H1 (cell line): ENCODE results near the gene IQCM. TPM values are rescaled to one million over a fixed set of nuclear protein-coding genes. Genes with fewer than 3 reads are reported as not detected.

Experiments
- CTCF ChIA-PET: fragments of 300-600 bp; sonication (Branson Sonifier 250); formaldehyde crosslinking; loops from one replicate; lab custom pipeline; 2021; ENCODE audit not compliant: partially characterized antibody; lab: Charles Lee
- POLR2A ChIA-PET: fragments of 300-600 bp; sonication (Branson Sonifier 250); formaldehyde crosslinking; loops from one replicate; lab custom pipeline; 2021; ENCODE audit warnings: inconsistent platforms; ENCODE audit not compliant: partially characterized antibody; lab: Charles Lee
- DNase-seq, 2 experiments: peaks; one replicate each; pipeline versions ENCODE4 v3.0.0 to v3.0.0-alpha.2; 2010 to 2022; ENCODE audit warnings: low spot score in 2 of 2, low read depth in 1 of 2, mixed read lengths in 1 of 2
- FAIRE-seq: peaks from 2 replicates; lab custom pipeline; 2011; peaks lifted over from hg19 to GRCh38; lab: Jason Lieb, UNC
- H2AFZ ChIP-seq: 2 replicates; pipeline ENCODE4 v1.8.1; 2012; ENCODE audit warnings: low read length, inconsistent platforms
- H2AK5ac ChIP-seq: 2 replicates; pipeline ENCODE4 v1.6.1; 2013; ENCODE audit warnings: low read depth, low read length
- H2BK120ac ChIP-seq: replicated peaks from 2 replicates; pipeline ENCODE3; 2013; ENCODE audit warnings: low read depth, low read length, inconsistent platforms
- H2BK12ac ChIP-seq: 2 replicates; pipeline ENCODE4 v1.6.1; 2013; ENCODE audit warnings: low read depth, low read length
- H2BK15ac ChIP-seq: 2 replicates; pipeline ENCODE4 v1.6.1; 2013; ENCODE audit warnings: low read length
- H2BK20ac ChIP-seq: 2 replicates; pipeline ENCODE4 v1.6.1; 2013; ENCODE audit warnings: low read length
- H2BK5ac ChIP-seq: 2 replicates; pipeline ENCODE4 v1.6.1; 2013; ENCODE audit warnings: low read depth, low read length
- H3K14ac ChIP-seq: 2 replicates; pipeline ENCODE4 v1.6.1; 2013; ENCODE audit warnings: inconsistent platforms; ENCODE audit not compliant: insufficient read length
- H3K18ac ChIP-seq: 2 replicates; pipeline ENCODE4 v1.6.1; 2013; ENCODE audit warnings: low read length; ENCODE audit errors: extremely low read depth
- H3K23ac ChIP-seq: 2 replicates; pipeline ENCODE4 v1.6.1; 2013; ENCODE audit warnings: inconsistent platforms; ENCODE audit not compliant: insufficient read length
- H3K23me2 ChIP-seq: 2 replicates; pipeline ENCODE4 v1.6.1; 2013; ENCODE audit warnings: low read depth, low read length
- H3K27ac ChIP-seq: 2 replicates; pipeline ENCODE4 v1.6.1; 2011; ENCODE audit warnings: low read depth, low read length, inconsistent platforms
- H3K27me3 ChIP-seq, 4 experiments: replicated peaks in 1 of 4; 1 replicate in 1 of 4; 2 replicates in 3 of 4; pipeline versions ENCODE4 v1.6.1 to v1.8.1; 2011 to 2013; ENCODE audit warnings: low read length in 3 of 4, mild to moderate bottlenecking in 3 of 4, inconsistent platforms in 2 of 4, mixed read lengths in 2 of 4, moderate library complexity in 1 of 4; ENCODE audit not compliant: control insufficient read depth in 3 of 4, insufficient read depth in 3 of 4; ENCODE audit errors: extremely low read depth in 1 of 4
- H3K36me3 ChIP-seq, 4 experiments: 2 replicates each; pipeline versions ENCODE4 v1.6.1 to v1.8.1; 2011 to 2013; ENCODE audit warnings: mild to moderate bottlenecking in 4 of 4, low read length in 3 of 4, moderate library complexity in 2 of 4, control low read depth in 1 of 4, inconsistent platforms in 1 of 4; ENCODE audit not compliant: insufficient read depth in 4 of 4, control insufficient read depth in 2 of 4
- H3K4ac ChIP-seq: replicated peaks from 2 replicates; pipeline ENCODE3; 2013; ENCODE audit warnings: low read length, low read depth, mixed read lengths, inconsistent platforms; ENCODE audit not compliant: insufficient read length
- H3K4me1 ChIP-seq, 4 experiments: replicated peaks in 1 of 4; 1 replicate in 1 of 4; 2 replicates in 3 of 4; pipeline versions ENCODE4 v1.6.1 to v1.8.1; 2011 to 2013; ENCODE audit warnings: low read length in 3 of 4, inconsistent platforms in 2 of 4, mixed read lengths in 1 of 4; ENCODE audit not compliant: insufficient read depth in 4 of 4, control insufficient read depth in 3 of 4
- H3K4me2 ChIP-seq, 2 experiments: 2 replicates each; pipeline versions ENCODE4 v1.6.1 to v1.8.1; 2011 to 2013; ENCODE audit warnings: low read depth in 2 of 2, low read length in 2 of 2, control low read depth in 1 of 2, inconsistent platforms in 1 of 2, mild to moderate bottlenecking in 1 of 2; ENCODE audit not compliant: insufficient read depth in 1 of 2
- H3K4me3 ChIP-seq, 4 experiments: fragments of 200-600, 300-600 bp in 1 of 4; sonication (generic), shearing (Covaris generic), sonication (Bioruptor Twin) in 1 of 4; 2 replicates each; pipeline versions ENCODE4 v1.5.1 to v1.8.1; 2011 to 2016; ENCODE audit warnings: low read length in 4 of 4, low read depth in 3 of 4, control low read depth in 2 of 4, inconsistent platforms in 2 of 4, mild to moderate bottlenecking in 2 of 4, mixed read lengths in 1 of 4, moderate library complexity in 1 of 4; ENCODE audit not compliant: insufficient read depth in 2 of 4; ENCODE audit errors: extremely low read depth in 1 of 4
- H3K56ac ChIP-seq: replicated peaks from 2 replicates; pipeline ENCODE3; 2013; ENCODE audit warnings: low read depth, mild to moderate bottlenecking, mixed read lengths, low read length, inconsistent platforms; ENCODE audit not compliant: insufficient read length
- H3K79me1 ChIP-seq: 2 replicates; pipeline ENCODE4 v1.6.1; 2013; ENCODE audit warnings: low read depth, low read length, control low read depth
- H3K79me2 ChIP-seq, 2 experiments: 2 replicates each; pipeline versions ENCODE4 v1.6.1 to v1.8.1; 2012 to 2013; ENCODE audit warnings: low read length in 2 of 2, mild to moderate bottlenecking in 2 of 2, inconsistent platforms in 1 of 2; ENCODE audit not compliant: insufficient read depth in 2 of 2, control insufficient read depth in 1 of 2
- H3K9ac ChIP-seq, 4 experiments: replicated peaks in 1 of 4; 1 replicate in 1 of 4; 2 replicates in 3 of 4; pipeline versions ENCODE4 v1.6.1 to v1.8.1; 2011 to 2013; ENCODE audit warnings: low read depth in 3 of 4, low read length in 3 of 4, control low read depth in 2 of 4, mild to moderate bottlenecking in 2 of 4, moderate library complexity in 2 of 4, inconsistent platforms in 1 of 4; ENCODE audit errors: extremely low read depth in 1 of 4
- H3K9me3 ChIP-seq, 2 experiments: 2 replicates each; pipeline versions ENCODE4 v1.6.1 to v1.8.1; 2012 to 2013; ENCODE audit warnings: mild to moderate bottlenecking in 2 of 2, moderate library complexity in 2 of 2, control low read depth in 1 of 2, inconsistent platforms in 1 of 2, low read depth in 1 of 2, low read length in 1 of 2, mixed read lengths in 1 of 2; ENCODE audit not compliant: insufficient read depth in 2 of 2
- H4K20me1 ChIP-seq, 2 experiments: replicated peaks in 1 of 2; 2 replicates each; pipeline versions ENCODE3 to v1.8.1; 2011 to 2013; ENCODE audit warnings: inconsistent platforms in 2 of 2, low read length in 2 of 2, mild to moderate bottlenecking in 1 of 2; ENCODE audit not compliant: insufficient read depth in 2 of 2, control insufficient read depth in 1 of 2
- H4K5ac ChIP-seq: 2 replicates; pipeline ENCODE4 v1.6.1; 2013; ENCODE audit warnings: low read length, low read depth, mixed read lengths, inconsistent platforms; ENCODE audit not compliant: insufficient read length
- H4K8ac ChIP-seq: 2 replicates; pipeline ENCODE4 v1.8.0; 2013; ENCODE audit warnings: mild to moderate bottlenecking, moderate library complexity, low read length, inconsistent platforms; ENCODE audit not compliant: insufficient read depth; ENCODE audit errors: extremely low read depth
- H4K91ac ChIP-seq: replicated peaks from 2 replicates; pipeline ENCODE3; 2013; ENCODE audit warnings: low read length, mixed read lengths, inconsistent platforms; ENCODE audit not compliant: insufficient read length
- POU5F1 ChIP-seq: IDR thresholded peaks from 2 replicates; pipeline ENCODE4 v1.6.1; 2011; ENCODE audit warnings: low read depth, mild to moderate bottlenecking, low read length, moderate library complexity
- SRF ChIP-seq: IDR thresholded peaks from 2 replicates; pipeline ENCODE4 v1.6.1; 2011; ENCODE audit warnings: mild to moderate bottlenecking, low read depth, low read length, moderate library complexity
- whole genome bisulfite sequencing, 2 experiments: shearing (Covaris generic) in 1 of 2; methylation state at CpG; one replicate each; pipeline versions ENCODE4 v1.1.6 to v1.1.7; 2013 to 2015; ENCODE audit warnings: low lambda C conversion rate in 2 of 2, mixed read lengths in 2 of 2, inconsistent platforms in 1 of 2, low coverage in 1 of 2, missing lambda C conversion rate in 1 of 2; ENCODE audit not compliant: insufficient replicate concordance in 2 of 2, insufficient coverage in 1 of 2, insufficient read length in 1 of 2; ENCODE audit errors: extremely low coverage in 1 of 2, missing lambda C conversion rate in 1 of 2; 5-methylcytosine and 5-hydroxymethylcytosine counted together
- polyA plus RNA-seq, 7 experiments: library from polyadenylated mRNA; depleted of rRNA in 3 of 7; stranded (reverse) in 5 of 7; unstranded in 2 of 7; fragments of >200 nt in 5 of 7; fragments of 200-250 nt in 2 of 7; gene quantifications; 1 replicate in 5 of 7; 2 replicates in 1 of 7; 4 replicates in 1 of 7; pipeline versions ENCODE4 v1.2.1 to v1.2.3, GENCODE V29; 2011 to 2013; ENCODE audit warnings: missing spikeins in 2 of 7, mixed read lengths in 2 of 7
- total RNA-seq: library from RNA; stranded (reverse); fragmentation: NEBNext Ultra II Directional; extraction: Animal tissue kit (Norgen Biotek cat#: 25700); gene quantifications from 2 replicates; pipeline ENCODE4 v1.2.1, GENCODE V29; 2021

IQCM gene
- total and polyA plus RNA-seq, 2 of the 8 experiments (the other 6 are each of a cell fraction or from before 2014, with no cell fraction given): not detected

DNA sequence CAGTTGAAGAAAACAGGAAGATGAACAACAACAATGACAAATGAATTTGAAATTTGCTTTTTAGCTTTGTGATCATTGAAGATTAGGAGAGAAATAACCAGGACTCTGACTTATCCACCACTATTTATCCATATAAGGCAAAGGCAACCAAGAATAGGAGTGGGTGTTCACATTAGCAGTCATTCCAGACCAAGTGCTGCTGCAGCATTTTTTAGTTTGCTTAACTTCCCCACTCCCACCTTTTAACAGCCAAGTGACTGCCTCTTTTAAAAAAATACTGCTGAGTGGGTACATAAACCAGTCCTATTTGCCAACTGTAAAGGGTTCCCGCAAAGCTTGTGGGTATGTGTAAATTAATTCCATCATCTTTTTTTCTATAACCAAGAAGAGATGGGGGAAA lies 230.9 kb downstream of the IQCM start:
- H3K79me1 ChIP-seq: no peaks in the 10 kb centered on the region
- H3K9me3 ChIP-seq: no peaks in the 10 kb centered on the region
- no peak overlapping the region for H3K18ac ChIP-seq
- H3K27ac ChIP-seq: no peak overlapping the region
- CTCF ChIA-PET: no interaction called here
- 95% methylated on average over 1 of the region's 1 CpG; no CpG with 5 or more reads in 1 of the 2 experiments for WGBS, 2 experiments
- no peak overlapping the region for H3K4ac ChIP-seq
- POLR2A ChIA-PET: no interaction called here
- H3K4me1 ChIP-seq: no peaks in the 10 kb centered on the region
- H3K14ac ChIP-seq: no peak overlapping the region
- no peak for FAIRE-seq
- H2BK12ac ChIP-seq: no peak overlapping the region
- no peak overlapping the region for H2BK15ac ChIP-seq
- no peak overlapping the region for H2BK20ac ChIP-seq
- no peak overlapping the region for H4K8ac ChIP-seq
- TF ChIP-seq POU5F1 (no peak), SRF (peak; percentile 54; the same call in 1 of the 2 replicates)
- no peak overlapping the region for H3K4me2 ChIP-seq
- H3K56ac ChIP-seq: no peak overlapping the region
- H4K20me1 ChIP-seq: no peaks in the 10 kb centered on the region
- no peak overlapping the region for H3K23ac ChIP-seq
- H3K27me3 ChIP-seq: no peaks in the 10 kb centered on the region
- no peak overlapping the region for H4K91ac ChIP-seq
- H2AK5ac ChIP-seq: no peak overlapping the region
- no peaks in the 10 kb centered on the region for H3K23me2 ChIP-seq
- no peaks in the 10 kb centered on the region for H3K79me2 ChIP-seq
- no peak overlapping the region for H4K5ac ChIP-seq
- H3K4me3 ChIP-seq: no peak overlapping the region
- H3K9ac ChIP-seq: peak overlapping the region in 1 of 4 experiments; percentile 61; a peak in 1 of 7 replicates
- no peaks in the 10 kb centered on the region for H3K36me3 ChIP-seq
- no peak for DNase-seq
- no peak overlapping the region for H2BK120ac ChIP-seq
- H2BK5ac ChIP-seq: no peak overlapping the region
- H2AFZ ChIP-seq: 0 out of 2 replicates have a peak overlapping the region, but pooled peaks have one; percentile 24
